Nephron (organoid): Measurements from ENCODE around the gene RPL37A.

Source experiments
- H3K27ac Mint-ChIP-seq, 3 experiments: 2 replicates each; pipeline ENCODE4 v1.8.0; 2020; ENCODE audit warnings: mixed read lengths in 3 of 3, mild to moderate bottlenecking in 2 of 3, moderate library complexity in 1 of 3
- H3K27me3 Mint-ChIP-seq: 2 replicates; pipeline ENCODE4 v1.8.0; 2021; ENCODE audit warnings: low read depth, mild to moderate bottlenecking, moderate library complexity, mixed read lengths
- H3K36me3 Mint-ChIP-seq: 2 replicates; pipeline ENCODE4 v1.8.0; 2020; ENCODE audit warnings: low read depth, mixed read lengths
- H3K4me1 Mint-ChIP-seq: 2 replicates; pipeline ENCODE4 v1.8.0; 2020; ENCODE audit warnings: mixed read lengths
- H3K4me3 Mint-ChIP-seq, 3 experiments: 2 replicates each; pipeline ENCODE4 v1.8.0; 2020; ENCODE audit warnings: mild to moderate bottlenecking in 3 of 3, mixed read lengths in 3 of 3, moderate library complexity in 2 of 3
- H3K9me3 Mint-ChIP-seq: 2 replicates; pipeline ENCODE4 v1.8.0; 2020; ENCODE audit warnings: mixed read lengths
- CTCF ChIP-seq, 3 experiments: fragments of 200-600 bp; sonication (generic); IDR thresholded peaks; one replicate each; pipeline ENCODE4 v1.5.0; 2021; ENCODE audit warnings: antibody characterized with exemption in 3 of 3; ENCODE audit not compliant: unreplicated experiment in 3 of 3

RPL37A gene

GRCh38 chr2:216498379-216499352, at the start of gene RPL37A:
RPL37A (plus strand) TSS chr2:216498844; CDS start chr2:216498875, 31 bp downstream.
- Mint-ChIP-seq H3K27ac (peak within 1 kb of the TSS; percentile 96 to 99 (median 99)), H3K9me3 (no peaks in the 10 kb centered on the region), H3K4me1 (peaks cover 62% of the 10 kb centered on the region), H3K4me3 (peak within 1 kb of the TSS; percentile 98 to 100 (median 99)), H3K36me3 (peaks cover 45% of the 10 kb centered on the region), H3K27me3 (no peaks in the 10 kb centered on the region)
- no peak for TF ChIP-seq CTCF (IDR thresholded peaks at IDR 0.05; ENCODE audit: unreplicated experiment in 3 of 3)

GRCh38 chr2:216450346-216450745, 48.3 kb upstream of the RPL37A start:
- no peaks in the 10 kb centered on the region for H3K27me3 Mint-ChIP-seq
- H3K4me1 Mint-ChIP-seq, result no peaks in the 10 kb centered on the region
- H3K4me3 Mint-ChIP-seq, result no peak overlapping the region
- peaks cover 97% of the 10 kb centered on the region for H3K36me3 Mint-ChIP-seq
- peak overlapping the region in 1 of 3 experiments; percentile 26 for H3K27ac Mint-ChIP-seq
- TF ChIP-seq CTCF (IDR thresholded peaks at IDR 0.05; ENCODE audit: unreplicated experiment in 3 of 3), result no peak
- peaks cover 11% of the 10 kb centered on the region for H3K9me3 Mint-ChIP-seq

- peaks cover 16% of the 10 kb centered on the region for H3K9me3 Mint-ChIP-seq
- H3K27me3 Mint-ChIP-seq, result no peaks in the 10 kb centered on the region
- H3K4me3 Mint-ChIP-seq, result no peak overlapping the region
- no peak overlapping the region for H3K27ac Mint-ChIP-seq
- peaks cover 98% of the 10 kb centered on the region for H3K36me3 Mint-ChIP-seq
- H3K4me1 Mint-ChIP-seq, result no peaks in the 10 kb centered on the region
- TF ChIP-seq CTCF (IDR thresholded peaks at IDR 0.05; ENCODE audit: unreplicated experiment in 3 of 3), result no peak
Observed at GRCh38 chr2:216450784-216451183, 47.9 kb upstream of the RPL37A start.

- no peak for TF ChIP-seq CTCF (IDR thresholded peaks at IDR 0.05; ENCODE audit: unreplicated experiment in 3 of 3)
- Mint-ChIP-seq H3K4me1 (no peaks in the 10 kb centered on the region), H3K27ac (no peak overlapping the region), H3K9me3 (peaks cover 29% of the 10 kb centered on the region), H3K36me3 (peaks cover 92% of the 10 kb centered on the region), H3K4me3 (no peak overlapping the region), H3K27me3 (no peaks in the 10 kb centered on the region)
Observed at GRCh38 chr2:216453955-216454614, 44.6 kb upstream of the RPL37A start.

- TF ChIP-seq CTCF (IDR thresholded peaks at IDR 0.05; ENCODE audit: unreplicated experiment in 3 of 3), result no peak
- Mint-ChIP-seq H3K4me3 (no peak overlapping the region), H3K27me3 (no peaks in the 10 kb centered on the region), H3K36me3 (peaks cover 59% of the 10 kb centered on the region), H3K9me3 (peaks cover 3% of the 10 kb centered on the region), H3K27ac (no peak overlapping the region), H3K4me1 (peaks cover 8% of the 10 kb centered on the region)
Observed at GRCh38 chr2:216463148-216463547, 35.5 kb upstream of the RPL37A start.
